Astrocyte (in vitro differentiated cells and primary cell): ENCODE data around the gene TRAPPC10. TPM values are rescaled to one million over a fixed set of nuclear protein-coding genes. Genes with fewer than 3 reads are reported as not detected.

Source experiments
- DNase-seq: peaks from one replicate; pipeline ENCODE4 v3.0.0-alpha.2; 2010; ENCODE audit warnings: low read depth
- FAIRE-seq: peaks from 2 replicates; lab custom pipeline; 2011; peaks lifted over from hg19 to GRCh38; lab: Jason Lieb, UNC
- H2AFZ ChIP-seq: 2 replicates; pipeline ENCODE4 v1.6.0; 2012; ENCODE audit warnings: low read depth, low read length, inconsistent platforms
- H3K27ac ChIP-seq: 2 replicates; pipeline ENCODE4 v1.5.1; 2011; ENCODE audit warnings: low read depth, low read length, inconsistent platforms
- H3K27me3 ChIP-seq: 2 replicates; pipeline ENCODE4 v1.6.0; 2011; ENCODE audit warnings: low read length, inconsistent platforms; ENCODE audit not compliant: insufficient read depth
- H3K36me3 ChIP-seq: 2 replicates; pipeline ENCODE4 v1.5.1; 2011; ENCODE audit warnings: low read length, inconsistent platforms; ENCODE audit not compliant: insufficient read depth
- H3K4me1 ChIP-seq: 2 replicates; pipeline ENCODE4 v1.5.1; 2011; ENCODE audit warnings: low read length, inconsistent platforms; ENCODE audit not compliant: insufficient read depth
- H3K4me2 ChIP-seq: 2 replicates; pipeline ENCODE4 v1.6.0; 2012; ENCODE audit warnings: low read length, inconsistent platforms
- H3K4me3 ChIP-seq: 2 replicates; pipeline ENCODE4 v1.5.1; 2011; ENCODE audit warnings: low read depth, mild to moderate bottlenecking, low read length, inconsistent platforms; ENCODE audit not compliant: insufficient read depth
- H3K79me2 ChIP-seq: 2 replicates; pipeline ENCODE4 v1.6.0; 2012; ENCODE audit warnings: mild to moderate bottlenecking, low read length, inconsistent platforms; ENCODE audit not compliant: insufficient read depth
- H3K9ac ChIP-seq: 2 replicates; pipeline ENCODE4 v1.6.0; 2012; ENCODE audit warnings: mild to moderate bottlenecking, low read length, inconsistent platforms
- H3K9me3 ChIP-seq: 2 replicates; pipeline ENCODE4 v1.5.1; 2012; ENCODE audit warnings: low read depth, mild to moderate bottlenecking, low read length, inconsistent platforms; ENCODE audit not compliant: insufficient read depth
- H4K20me1 ChIP-seq: 2 replicates; pipeline ENCODE4 v1.6.0; 2012; ENCODE audit warnings: low read length, inconsistent platforms; ENCODE audit not compliant: insufficient read depth
- H3K27ac Mint-ChIP-seq: one replicate; pipeline ENCODE4 v1.8.0; 2021; ENCODE audit warnings: mild to moderate bottlenecking, mixed read lengths; ENCODE audit not compliant: unreplicated experiment
- H3K27me3 Mint-ChIP-seq: one replicate; pipeline ENCODE4 v1.8.0; 2021; ENCODE audit warnings: low read depth, mixed read lengths; ENCODE audit not compliant: unreplicated experiment
- H3K36me3 Mint-ChIP-seq: one replicate; pipeline ENCODE4 v1.8.0; 2021; ENCODE audit warnings: low read depth, mixed read lengths; ENCODE audit not compliant: unreplicated experiment
- H3K4me1 Mint-ChIP-seq: one replicate; pipeline ENCODE4 v1.8.0; 2021; ENCODE audit warnings: low read depth, mixed read lengths; ENCODE audit not compliant: unreplicated experiment
- H3K4me3 Mint-ChIP-seq: one replicate; pipeline ENCODE4 v1.8.0; 2021; ENCODE audit warnings: mild to moderate bottlenecking, moderate library complexity, mixed read lengths; ENCODE audit not compliant: unreplicated experiment
- H3K9me3 Mint-ChIP-seq: one replicate; pipeline ENCODE4 v1.8.0; 2021; ENCODE audit warnings: mild to moderate bottlenecking, mixed read lengths; ENCODE audit not compliant: unreplicated experiment
- CTCF ChIP-seq: IDR thresholded peaks from 2 replicates; pipeline ENCODE4 v1.5.1; 2011; ENCODE audit warnings: low read depth, mild to moderate bottlenecking, inconsistent platforms, low read length, moderate library complexity; ENCODE audit not compliant: insufficient read depth
- EZH2 ChIP-seq: IDR thresholded peaks from 2 replicates; pipeline ENCODE4 v1.6.1; 2012; ENCODE audit warnings: mild to moderate bottlenecking, low read length, inconsistent platforms; ENCODE audit not compliant: insufficient read depth
- total RNA-seq: library from RNA; stranded (reverse); gene quantifications from 2 replicates; pipeline ENCODE4 v1.2.1, GENCODE V29; 2021

The TRAPPC10 gene
- total RNA-seq, 1 donor from 2014 or later: 45.7 TPM

- Histone ChIP-seq H2AFZ (no peak overlapping the region), H3K9me3 (no peaks in the 10 kb centered on the region), H3K4me2 (peak overlapping the region; percentile 2), H3K4me3 (no peak overlapping the region), H3K9ac (peak overlapping the region; percentile 31), H3K27me3 (no peaks in the 10 kb centered on the region), H3K27ac (peak overlapping the region; percentile 48), H3K79me2 (peaks cover 91% of the 10 kb centered on the region), H4K20me1 (peaks cover 66% of the 10 kb centered on the region), H3K36me3 (peaks cover 12% of the 10 kb centered on the region), H3K4me1 (peaks cover 15% of the 10 kb centered on the region)
- Mint-ChIP-seq H3K4me1 (peaks cover 29% of the 10 kb centered on the region), H3K27me3 (no peaks in the 10 kb centered on the region), H3K36me3 (peaks cover 19% of the 10 kb centered on the region), H3K27ac (no peak overlapping the region), H3K4me3 (no peak overlapping the region), H3K9me3 (no peaks in the 10 kb centered on the region)
- no peak for FAIRE-seq
- TF ChIP-seq CTCF (no peak), EZH2 (no peak)
- no peak for DNase-seq
Observed at GRCh38 chr21:44052071-44052829, 40.1 kb downstream of the TRAPPC10 start.

GRCh38 chr21:44052830-44053226 is 40.7 kb downstream of the TRAPPC10 start:
- Mint-ChIP-seq H3K36me3 (peaks cover 19% of the 10 kb centered on the region), H3K4me1 (peaks cover 29% of the 10 kb centered on the region), H3K4me3 (no peak overlapping the region), H3K27me3 (no peaks in the 10 kb centered on the region), H3K27ac (no peak overlapping the region), H3K9me3 (no peaks in the 10 kb centered on the region)
- Histone ChIP-seq H3K36me3 (peaks cover 12% of the 10 kb centered on the region), H2AFZ (no peak overlapping the region), H3K4me3 (no peak overlapping the region), H3K27me3 (no peaks in the 10 kb centered on the region), H3K9me3 (no peaks in the 10 kb centered on the region), H3K4me1 (peaks cover 15% of the 10 kb centered on the region), H3K4me2 (no peak overlapping the region), H4K20me1 (peaks cover 61% of the 10 kb centered on the region), H3K27ac (no peak overlapping the region), H3K9ac (no peak overlapping the region), H3K79me2 (peaks cover 89% of the 10 kb centered on the region)
- no peak for DNase-seq
- no peak for FAIRE-seq
- TF ChIP-seq CTCF (no peak), EZH2 (no peak)

- Histone ChIP-seq H3K4me3 (no peak overlapping the region), H3K79me2 (peaks cover 85% of the 10 kb centered on the region), H3K27ac (no peak overlapping the region), H4K20me1 (peaks cover 60% of the 10 kb centered on the region), H3K9ac (no peak overlapping the region), H3K4me1 (peaks cover 15% of the 10 kb centered on the region), H3K36me3 (peaks cover 12% of the 10 kb centered on the region), H3K27me3 (no peaks in the 10 kb centered on the region), H2AFZ (no peak overlapping the region), H3K9me3 (no peaks in the 10 kb centered on the region), H3K4me2 (no peak overlapping the region)
- DNase-seq: no peak
- Mint-ChIP-seq H3K4me3 (no peak overlapping the region), H3K36me3 (peaks cover 21% of the 10 kb centered on the region), H3K27me3 (no peaks in the 10 kb centered on the region), H3K27ac (no peak overlapping the region), H3K9me3 (no peaks in the 10 kb centered on the region), H3K4me1 (peaks cover 34% of the 10 kb centered on the region)
- TF ChIP-seq EZH2 (no peak), CTCF (no peak)
- no peak for FAIRE-seq
Observed at GRCh38 chr21:44053567-44053966, 41.5 kb downstream of the TRAPPC10 start.
